ENCODE results near the gene AMN1. TPM values are rescaled to one million over a fixed set of nuclear protein-coding genes. Genes with fewer than 3 reads are reported as not detected.

AMN1 gene
- total RNA-seq, 1 experiment from 2014 or later = 9.6 TPM

DNA sequence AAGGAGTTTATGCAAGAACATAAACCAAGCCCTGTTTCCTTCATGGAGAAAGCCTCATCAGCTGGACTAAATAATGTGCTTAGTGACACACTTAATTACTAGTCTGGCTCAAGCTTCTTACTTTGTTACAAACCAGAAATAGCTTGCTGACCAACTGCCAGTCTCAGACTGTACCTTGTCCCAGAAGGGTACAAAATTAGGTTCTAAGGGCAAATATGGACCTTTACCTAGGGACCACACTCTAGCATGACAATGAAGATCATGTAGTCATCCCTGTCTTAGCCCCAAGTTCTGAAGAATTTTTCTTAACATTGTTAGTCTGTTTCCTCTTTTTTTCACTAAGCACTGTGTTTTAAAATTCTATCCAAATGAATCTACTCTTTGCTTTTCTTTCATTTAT lies 2.2 kb downstream of the AMN1 start:
- no peak overlapping the region for H3K14ac ChIP-seq (ENCODE audit: insufficient read depth, low read length)
- H2BK120ac ChIP-seq (ENCODE audit: low read depth, low read length, poor library complexity, severe bottlenecking) = no peak overlapping the region
- H3K9ac ChIP-seq (ENCODE audit: extremely low read depth, insufficient read length, low read length) = no peak overlapping the region
- no peak overlapping the region for H2BK5ac ChIP-seq (ENCODE audit: insufficient read length, low read length)
- no peak overlapping the region for H3K4ac ChIP-seq (ENCODE audit: low read depth, low read length)
- Mint-ChIP-seq H3K4me1 (peaks cover 32% of the 10 kb centered on the region in 2 experiments), H3K9me3 (peaks cover 8 to 10% of the 10 kb centered on the region in 2 experiments; a peak in 4 of 5 replicates), H3K27ac (no peak overlapping the region), H3K27me3 (ENCODE audit: low read depth) (peaks cover 10% of the 10 kb centered on the region), H3K36me3 (ENCODE audit: insufficient read depth in 1 of 3, low read depth in 3 of 3) (peaks cover 2 to 16% (median 8%) of the 10 kb centered on the region in 3 experiments; a peak in 6 of 7 replicates), H3K4me3 (no peak overlapping the region)
- no peak overlapping the region for H3K4me2 ChIP-seq (ENCODE audit: insufficient read depth, insufficient read length, low read length)
- no peak overlapping the region for H2BK15ac ChIP-seq (ENCODE audit: low read depth, low read length)
- H3K27me3 ChIP-seq (ENCODE audit: insufficient read depth, low read length) = no peaks in the 10 kb centered on the region
- DNase-seq = no peak
- H3K27ac ChIP-seq (ENCODE audit: insufficient read length, low read depth, low read length) = no peak overlapping the region
- H4K5ac ChIP-seq (ENCODE audit: insufficient read length, low read depth, low read length) = no peak overlapping the region
- H3K18ac ChIP-seq (ENCODE audit: insufficient read length, low read depth, low read length) = no peak overlapping the region
- H3K9me3 ChIP-seq (ENCODE audit: control insufficient read depth, low read depth, low read length) = no peaks in the 10 kb centered on the region
- H3K56ac ChIP-seq (ENCODE audit: insufficient read length, low read depth, low read length) = no peak overlapping the region
- no peaks in the 10 kb centered on the region; the same call in 1 of the 2 replicates for H3K4me1 ChIP-seq (ENCODE audit: insufficient read depth, low read length)
- H2BK12ac ChIP-seq (ENCODE audit: insufficient read length, low read depth, low read length) = no peak overlapping the region
- no peaks in the 10 kb centered on the region for H3K79me1 ChIP-seq (ENCODE audit: insufficient read depth, low read depth, low read length, poor library complexity, severe bottlenecking)
- no peak overlapping the region for H2BK20ac ChIP-seq (ENCODE audit: low read depth, low read length, poor library complexity, severe bottlenecking)
- no peak overlapping the region for H4K8ac ChIP-seq (replicated peaks; ENCODE audit: insufficient read length, low read depth, low read length)
- no peak overlapping the region for H3T11ph ChIP-seq (ENCODE audit: low read length)
- no peaks in the 10 kb centered on the region for H4K20me1 ChIP-seq (ENCODE audit: control insufficient read depth, insufficient read depth, insufficient read length)
- H2AFZ ChIP-seq (ENCODE audit: low read length) = no peak overlapping the region
- H3K79me2 ChIP-seq (ENCODE audit: insufficient read depth, low read length) = no peaks in the 10 kb centered on the region
- H3K23ac ChIP-seq (ENCODE audit: insufficient read length, low read depth, low read length) = no peak overlapping the region
- H4K91ac ChIP-seq (ENCODE audit: insufficient read length, low read depth, low read length) = no peak overlapping the region
- no peak overlapping the region for H2AK5ac ChIP-seq (ENCODE audit: insufficient read length, low read length)
- TF ChIP-seq, protein P1, sequence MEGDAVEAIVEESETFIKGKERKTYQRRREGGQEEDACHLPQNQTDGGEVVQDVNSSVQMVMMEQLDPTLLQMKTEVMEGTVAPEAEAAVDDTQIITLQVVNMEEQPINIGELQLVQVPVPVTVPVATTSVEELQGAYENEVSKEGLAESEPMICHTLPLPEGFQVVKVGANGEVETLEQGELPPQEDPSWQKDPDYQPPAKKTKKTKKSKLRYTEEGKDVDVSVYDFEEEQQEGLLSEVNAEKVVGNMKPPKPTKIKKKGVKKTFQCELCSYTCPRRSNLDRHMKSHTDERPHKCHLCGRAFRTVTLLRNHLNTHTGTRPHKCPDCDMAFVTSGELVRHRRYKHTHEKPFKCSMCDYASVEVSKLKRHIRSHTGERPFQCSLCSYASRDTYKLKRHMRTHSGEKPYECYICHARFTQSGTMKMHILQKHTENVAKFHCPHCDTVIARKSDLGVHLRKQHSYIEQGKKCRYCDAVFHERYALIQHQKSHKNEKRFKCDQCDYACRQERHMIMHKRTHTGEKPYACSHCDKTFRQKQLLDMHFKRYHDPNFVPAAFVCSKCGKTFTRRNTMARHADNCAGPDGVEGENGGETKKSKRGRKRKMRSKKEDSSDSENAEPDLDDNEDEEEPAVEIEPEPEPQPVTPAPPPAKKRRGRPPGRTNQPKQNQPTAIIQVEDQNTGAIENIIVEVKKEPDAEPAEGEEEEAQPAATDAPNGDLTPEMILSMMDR (conservative IDR thresholded peaks at IDR 0.05) = no peak
- peaks cover 3% of the 10 kb centered on the region for H3K23me2 ChIP-seq (ENCODE audit: insufficient read length, low read depth, low read length, poor library complexity, severe bottlenecking)

All from H9 (cell line).